Measurements from ENCODE around the gene MOK. TPM values are rescaled to one million over a fixed set of nuclear protein-coding genes. Genes with fewer than 3 reads are reported as not detected.
"Not testable (repeated sequence)": the region's sequence is repeated elsewhere in the genome, so short reads cannot be mapped to it uniquely, and the experiment has no call there.

MOK gene
- total RNA-seq, 1 donor = 12.9 TPM

DNA sequence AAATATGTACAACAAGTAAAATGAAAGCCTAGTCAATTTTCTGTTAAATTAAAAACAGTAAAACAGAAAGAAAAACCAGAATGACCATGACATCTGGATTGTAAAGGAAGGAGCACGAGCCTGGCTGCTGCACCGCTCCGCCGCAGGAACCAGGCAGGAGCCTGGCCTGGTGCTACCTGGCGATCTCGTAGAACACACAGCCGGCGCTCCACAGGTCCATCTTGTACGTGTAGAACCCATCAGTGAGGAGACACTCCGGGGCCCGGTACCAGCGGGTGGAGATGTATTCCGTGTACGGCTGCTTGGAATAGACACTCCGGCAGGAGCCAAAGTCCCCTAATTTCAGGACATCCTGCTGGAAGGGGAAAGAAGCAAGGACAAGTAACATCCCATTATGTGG, 54.3 kb downstream of the MOK start:
- DNase-seq (ENCODE audit: low read depth in 2 of 3, low spot score in 2 of 3) = no peak

DNA sequence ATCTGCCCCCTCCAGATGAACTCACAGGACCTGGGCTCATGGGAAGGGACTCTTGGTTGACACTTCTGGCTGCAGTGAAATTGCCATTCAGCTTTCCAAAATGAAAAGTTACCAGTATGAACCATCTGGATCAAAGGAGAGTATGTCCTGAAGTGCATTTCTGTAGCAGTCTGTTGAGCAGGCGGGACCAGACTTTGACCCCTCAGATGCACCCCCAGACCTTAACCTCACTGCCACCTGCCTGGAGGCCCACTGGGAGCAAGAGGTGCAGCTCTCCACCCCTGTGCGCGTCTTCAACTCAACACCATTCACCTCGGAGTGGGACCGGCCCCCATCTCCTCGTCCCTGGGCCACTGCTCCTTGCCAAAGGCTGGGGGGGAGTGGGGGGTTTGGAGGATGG, 55.0 kb downstream of the MOK start:
- DNase-seq (ENCODE audit: low read depth in 2 of 3, low spot score in 2 of 3) = no peak

DNA sequence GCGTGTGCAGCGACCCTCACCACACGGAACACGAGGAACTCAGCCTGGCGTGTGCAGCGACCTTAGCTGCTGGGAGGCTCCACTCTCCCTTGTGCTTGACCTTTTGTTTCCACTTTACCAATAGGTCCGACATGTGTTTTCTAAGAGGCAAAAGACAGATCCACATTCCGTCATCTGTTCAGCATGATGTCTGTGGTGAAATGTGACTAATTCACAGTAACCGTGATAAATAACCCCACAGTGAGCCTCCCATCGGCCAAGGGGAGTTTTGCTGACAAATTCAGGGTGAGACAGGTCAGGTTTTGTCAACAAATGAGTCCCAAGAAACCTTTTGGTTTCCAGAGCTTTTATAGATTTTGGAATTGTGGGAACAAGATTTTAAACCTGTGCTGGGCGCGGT, 55.9 kb downstream of the MOK start:
- DNase-seq (ENCODE audit: low read depth in 2 of 3, low spot score in 2 of 3) = no peak

GRCh38 chr14:102248121-102248520, 56.8 kb downstream of the MOK start:
- no peak for DNase-seq (ENCODE audit: low read depth in 2 of 3, low spot score in 2 of 3)

DNA sequence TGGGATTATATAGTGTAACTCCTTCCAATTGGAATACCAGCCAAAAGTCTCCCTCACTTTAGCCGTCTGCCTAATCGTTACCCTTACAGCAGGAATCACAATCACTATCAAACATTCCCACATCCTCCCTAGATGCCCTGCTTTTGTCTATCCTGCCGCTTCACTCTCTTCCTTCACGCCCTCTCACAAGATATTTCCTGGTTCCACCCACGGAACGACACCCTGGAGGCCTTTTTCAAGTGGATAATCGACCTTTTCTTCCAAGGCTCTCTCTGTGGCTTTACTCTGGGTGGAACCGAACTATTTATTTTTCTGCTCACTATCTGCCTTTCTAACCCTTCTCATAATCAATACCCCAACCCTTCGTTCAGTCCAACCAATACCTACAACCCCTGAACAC, 58.9 kb downstream of the MOK start:
- DNase-seq (ENCODE audit: low read depth in 2 of 3, low spot score in 2 of 3) = no peak

DNA sequence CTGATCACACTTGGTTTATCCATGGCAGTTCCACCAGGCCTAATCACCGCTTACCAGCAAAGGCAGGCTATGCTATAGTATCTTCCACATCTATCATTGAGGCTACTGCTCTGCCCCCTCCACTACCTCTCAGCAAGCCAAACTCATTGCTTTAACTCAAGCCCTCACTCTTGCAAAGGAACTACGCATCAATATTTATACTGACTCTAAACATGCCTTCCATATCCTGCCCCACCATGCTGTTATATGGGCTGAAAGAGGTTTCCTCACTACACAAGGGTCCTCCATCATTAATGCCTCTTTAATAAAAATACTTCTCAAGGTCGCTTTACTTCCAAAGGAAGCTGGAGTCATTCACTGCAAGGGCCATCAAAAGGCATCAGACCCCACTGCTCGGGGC, 61.2 kb downstream of the MOK start:
- not testable (repeated sequence) for DNase-seq (ENCODE audit: low read depth in 2 of 3, low spot score in 2 of 3)

DNA sequence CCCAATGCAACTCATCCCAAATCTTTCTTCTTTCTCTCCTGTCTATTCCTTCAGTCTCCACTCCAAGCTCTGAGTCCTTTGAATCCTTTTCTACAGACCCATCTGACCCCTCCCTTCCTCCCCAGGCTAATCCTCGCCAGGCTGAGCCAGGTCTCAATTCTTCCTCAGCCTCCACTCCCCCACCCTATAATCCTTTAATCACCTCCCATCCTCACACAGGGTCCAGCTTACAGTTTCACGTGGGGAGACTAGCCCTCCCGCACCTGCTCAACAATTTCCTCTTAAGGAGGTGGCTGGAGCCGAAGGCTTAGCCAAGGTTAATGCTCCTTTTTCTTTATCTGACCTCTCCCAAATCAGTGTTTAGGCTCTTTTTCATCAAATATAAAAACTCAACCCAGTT, 63.8 kb downstream of the MOK start:
- DNase-seq (ENCODE audit: low read depth in 2 of 3, low spot score in 2 of 3) = no peak

- not testable (repeated sequence) for DNase-seq (ENCODE audit: low read depth in 2 of 3, low spot score in 2 of 3)
Measured at GRCh38 chr14:102240481-102240880, 64.5 kb downstream of the MOK start.

- no peak for DNase-seq (ENCODE audit: low read depth in 2 of 3, low spot score in 2 of 3)
Measured at GRCh38 chr14:102239231-102239630, 65.7 kb downstream of the MOK start.

GRCh38 chr14:102238766-102239165, 66.2 kb downstream of the MOK start:
- DNase-seq (ENCODE audit: low read depth in 2 of 3, low spot score in 2 of 3) = no peak

DNA sequence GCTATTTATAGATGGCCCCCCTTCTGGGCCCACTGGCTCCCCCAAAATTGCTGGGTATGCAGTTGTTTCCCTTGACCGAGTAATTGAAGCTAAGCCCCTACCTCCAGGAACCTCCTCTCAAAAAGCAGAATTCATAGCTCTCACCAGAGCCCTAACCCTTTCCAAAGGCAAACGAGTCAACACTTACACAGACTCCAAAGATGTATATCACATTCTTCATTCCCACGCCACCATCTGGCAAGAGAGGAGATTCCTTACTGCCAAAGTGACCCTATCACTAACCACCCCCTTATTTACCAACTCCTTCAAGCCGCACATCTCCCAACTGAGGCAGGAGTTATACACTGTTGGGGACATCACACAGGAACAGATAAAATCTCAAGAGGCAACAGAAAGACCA, 66.8 kb downstream of the MOK start:
- no peak for DNase-seq (ENCODE audit: low read depth in 2 of 3, low spot score in 2 of 3)

GRCh38 chr14:102236026-102236425, 68.9 kb downstream of the MOK start:
- DNase-seq (ENCODE audit: low read depth in 2 of 3, low spot score in 2 of 3) = no peak

DNA sequence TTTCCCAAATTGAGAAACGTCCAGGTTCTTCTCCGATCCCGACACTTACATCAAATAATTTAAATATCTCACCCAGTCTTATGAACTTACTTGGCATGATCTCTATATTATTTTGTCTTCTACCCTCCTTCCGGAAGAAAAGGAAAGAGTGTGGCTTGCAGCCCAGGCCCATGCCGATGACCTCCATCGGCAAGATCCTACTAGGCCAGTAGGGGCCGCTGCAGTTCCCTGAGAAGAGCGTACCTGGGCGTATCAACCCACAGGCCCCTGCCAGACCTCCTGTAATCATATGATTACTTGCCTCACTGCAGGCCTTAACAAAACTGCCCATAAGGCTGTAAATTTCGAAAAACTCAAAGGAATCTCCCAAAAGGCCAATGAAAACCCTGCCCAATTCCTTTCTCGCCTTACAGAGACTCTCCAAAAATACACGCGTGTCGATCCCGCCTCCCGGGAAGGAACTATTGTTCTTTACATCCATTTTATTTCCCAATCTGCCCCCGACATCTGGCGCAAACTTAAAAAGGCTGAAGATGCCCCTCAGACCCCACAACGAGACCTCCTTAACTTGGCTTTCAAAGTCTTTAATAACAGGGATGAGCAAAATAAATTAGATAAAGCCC, 69.6 kb downstream of the MOK start:
- peak; percentile 24 to 87 (median 69) for DNase-seq (ENCODE audit: low read depth in 2 of 3, low spot score in 2 of 3)

- DNase-seq (ENCODE audit: low read depth in 2 of 3, low spot score in 2 of 3) = no peak
Measured at GRCh38 chr14:102234331-102235264, 70.4 kb downstream of the MOK start.

DNA sequence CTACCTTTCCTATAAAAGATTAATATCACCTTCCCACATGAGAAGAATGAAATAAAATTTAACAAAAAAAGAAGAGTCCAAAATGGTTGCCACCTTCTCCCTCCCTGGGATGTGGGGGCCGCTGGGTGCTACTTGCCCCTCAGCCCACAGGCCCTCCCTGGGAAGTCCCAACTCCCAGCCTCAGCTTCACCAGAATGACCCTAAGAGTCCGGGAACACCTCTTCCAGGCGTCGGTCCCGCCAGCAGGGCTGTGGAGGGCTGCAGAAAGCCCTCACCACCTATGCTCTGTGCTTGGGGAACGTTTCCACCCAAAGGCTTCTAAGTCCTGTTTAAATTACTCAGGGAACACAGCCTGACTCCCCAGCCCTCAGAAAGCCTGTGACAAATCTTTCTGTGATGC, 71.9 kb downstream of the MOK start:
- no peak for DNase-seq (ENCODE audit: low read depth in 2 of 3, low spot score in 2 of 3)

GRCh38 chr14:102232348-102232625, 72.7 kb downstream of the MOK start:
- DNase-seq (ENCODE audit: low read depth in 2 of 3, low spot score in 2 of 3) = no peak

- no peak for DNase-seq (ENCODE audit: low read depth in 2 of 3, low spot score in 2 of 3)
Measured at GRCh38 chr14:102231476-102232347, 73.3 kb downstream of the MOK start.

- DNase-seq (ENCODE audit: low read depth in 2 of 3, low spot score in 2 of 3) = no peak
Measured at GRCh38 chr14:102230481-102231210, 74.3 kb downstream of the MOK start.

DNA sequence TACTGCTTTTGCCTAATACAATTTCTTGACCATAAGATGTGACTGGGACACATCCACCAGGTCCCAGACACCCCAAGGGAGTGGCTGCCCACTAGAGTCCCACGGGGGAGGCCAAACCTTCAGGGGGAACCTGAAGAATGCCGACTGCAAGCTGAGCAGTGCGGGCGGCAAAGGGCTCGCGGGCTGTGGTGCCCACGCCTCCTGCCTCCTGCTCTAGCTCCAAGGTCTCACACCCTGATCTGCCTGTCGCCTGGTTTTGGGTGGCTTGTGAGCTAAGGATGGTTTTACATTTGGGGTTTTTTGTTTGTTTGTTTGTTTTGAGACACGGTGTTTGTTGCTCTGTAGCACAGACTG, 75.2 kb downstream of the MOK start:
- no peak for DNase-seq (ENCODE audit: low read depth in 2 of 3, low spot score in 2 of 3)

DNA sequence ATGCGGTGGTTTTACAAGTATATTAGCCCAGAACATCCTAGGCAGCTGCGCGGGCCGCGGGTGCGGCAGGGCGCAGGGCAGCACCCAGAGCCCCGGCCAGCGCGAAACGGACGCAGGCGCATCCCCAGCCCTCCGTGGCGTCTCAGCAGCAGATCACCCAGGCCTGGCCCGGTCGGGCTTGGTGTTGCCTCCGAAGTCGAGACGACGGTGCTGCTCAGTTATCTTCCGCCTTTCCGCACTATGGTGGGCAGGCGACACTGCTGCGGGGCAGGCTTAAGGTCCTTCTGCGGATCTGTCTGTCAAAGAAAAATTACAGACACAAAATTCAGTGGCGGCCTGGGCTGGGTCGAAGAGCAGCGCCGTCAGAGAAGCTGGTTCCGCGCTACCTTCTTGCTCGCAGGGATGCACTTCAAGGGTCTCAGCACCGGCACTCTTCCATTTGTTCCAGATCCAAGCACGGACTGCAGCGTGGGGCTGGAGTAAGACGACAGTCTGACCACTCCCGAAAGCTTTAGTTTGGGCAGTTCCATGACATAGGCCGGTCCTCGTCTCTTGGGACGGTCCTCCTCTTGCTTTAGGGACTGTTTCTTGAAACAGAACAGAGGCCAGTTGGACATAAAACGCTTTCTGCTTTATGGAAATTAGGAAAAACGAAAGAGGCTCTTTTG, 75.8 kb downstream of the MOK start:
- no peak for DNase-seq (ENCODE audit: low read depth in 2 of 3, low spot score in 2 of 3)
